Endothelial cell of umbilical vein (primary cell): ENCODE data around the gene HLA-DPA1. TPM values are rescaled to one million over a fixed set of nuclear protein-coding genes. Genes with fewer than 3 reads are reported as not detected.

Experiments
- BruUV-seq: library from RNA; stranded (reverse); fragments of 400-500 nt; replicated peaks from 2 replicates; lab custom pipeline; 2021; lab: Mats Ljungman, UMichigan
- CTCF ChIA-PET: fragments of 300-600, 350-600 bp; sonication (Branson Sonifier 250); formaldehyde crosslinking; loops from one replicate; lab custom pipeline; 2021; ENCODE audit warnings: antibody characterized with exemption, inconsistent platforms; lab: Charles Lee
- POLR2A ChIA-PET: fragments of 300-600, 350-600 bp; sonication (Branson Sonifier 250); formaldehyde crosslinking; loops from one replicate; lab custom pipeline; 2021; ENCODE audit warnings: antibody characterized with exemption, inconsistent platforms; lab: Charles Lee
- DNase-seq: peaks from one replicate; pipeline ENCODE4 v3.0.0-alpha.2; 2011; ENCODE audit warnings: low read depth, low spot score
- FAIRE-seq: peaks from 2 replicates; lab custom pipeline; 2011; peaks lifted over from hg19 to GRCh38; lab: Jason Lieb, UNC
- H2AFZ ChIP-seq: 2 replicates; pipeline ENCODE4 v1.6.0; 2012; ENCODE audit warnings: low read depth, low read length, control low read depth, inconsistent platforms
- H3K27ac ChIP-seq: 2 replicates; pipeline ENCODE4 v1.5.1; 2011; ENCODE audit warnings: low read depth, mild to moderate bottlenecking, control low read depth, low read length, moderate library complexity; ENCODE audit not compliant: insufficient read depth
- H3K27me3 ChIP-seq, 2 experiments: 2 replicates each; pipeline versions ENCODE4 v1.6.0 to v1.6.1; 2011; ENCODE audit warnings: low read length in 2 of 2, mixed read lengths in 1 of 2; ENCODE audit not compliant: control insufficient read depth in 2 of 2, insufficient read depth in 2 of 2
- H3K36me3 ChIP-seq, 2 experiments: 2 replicates in 1 of 2; 3 replicates in 1 of 2; pipeline ENCODE4 v1.5.1; 2011; ENCODE audit warnings: low read length in 2 of 2, mild to moderate bottlenecking in 1 of 2, moderate library complexity in 1 of 2; ENCODE audit not compliant: control insufficient read depth in 2 of 2, insufficient read depth in 2 of 2; ENCODE audit errors: extremely low read depth in 1 of 2
- H3K4me1 ChIP-seq: 3 replicates; pipeline ENCODE4 v1.5.1; 2011; ENCODE audit warnings: mild to moderate bottlenecking, low read length; ENCODE audit not compliant: control insufficient read depth, insufficient read depth; ENCODE audit errors: extremely low read depth
- H3K4me2 ChIP-seq: 2 replicates; pipeline ENCODE4 v1.6.1; 2011; ENCODE audit warnings: low read length, control low read depth, mixed read lengths; ENCODE audit not compliant: insufficient read depth
- H3K4me3 ChIP-seq, 3 experiments: fragments of 200-600 bp in 1 of 3; sonication (generic), shearing (Covaris generic) in 1 of 3; replicated peaks in 1 of 3; 2 replicates each; pipeline ENCODE4 v1.5.1; 2011 to 2016; ENCODE audit warnings: control low read depth in 3 of 3, low read length in 3 of 3, mild to moderate bottlenecking in 2 of 3, inconsistent platforms in 1 of 3, low read depth in 1 of 3, moderate library complexity in 1 of 3; ENCODE audit not compliant: insufficient read depth in 1 of 3
- H3K79me2 ChIP-seq: 2 replicates; pipeline ENCODE4 v1.6.0; 2012; ENCODE audit warnings: low read length, inconsistent platforms; ENCODE audit not compliant: control insufficient read depth, insufficient read depth
- H3K9ac ChIP-seq: replicated peaks from 2 replicates; pipeline ENCODE3; 2011; ENCODE audit warnings: low read length, control low read depth; ENCODE audit not compliant: insufficient read depth; ENCODE audit errors: extremely low read depth
- H3K9me1 ChIP-seq: replicated peaks from 3 replicates; pipeline ENCODE4 v1.6.0; 2011; ENCODE audit warnings: mild to moderate bottlenecking, low read length; ENCODE audit not compliant: control insufficient read depth, insufficient read depth; ENCODE audit errors: extremely low read depth
- H3K9me3 ChIP-seq: replicated peaks from 2 replicates; pipeline ENCODE4 v1.5.1; 2012; ENCODE audit warnings: low read length, inconsistent platforms; ENCODE audit not compliant: control insufficient read depth, insufficient read depth
- H4K20me1 ChIP-seq: replicated peaks from 2 replicates; pipeline ENCODE3; 2011; ENCODE audit warnings: mild to moderate bottlenecking, low read length; ENCODE audit not compliant: control insufficient read depth, insufficient read depth; ENCODE audit errors: extremely low read depth
- CTCF ChIP-seq, 2 donors: IDR thresholded peaks; 1 replicate in 1 of 2; 2 replicates in 1 of 2; pipeline ENCODE4 v1.5.1; 2011; ENCODE audit warnings: low read length in 2 of 2, mild to moderate bottlenecking in 2 of 2, moderate library complexity in 2 of 2, control low read depth in 1 of 2, inconsistent platforms in 1 of 2, low read depth in 1 of 2; ENCODE audit not compliant: insufficient read depth in 1 of 2; ENCODE audit errors: extremely low read depth in 1 of 2
- EZH2 ChIP-seq: IDR thresholded peaks from 2 replicates; pipeline ENCODE4 v1.6.1; 2012; ENCODE audit warnings: borderline replicate concordance, low read depth, mild to moderate bottlenecking, moderate library complexity, low read length, inconsistent platforms; ENCODE audit not compliant: severe bottlenecking
- FOS ChIP-seq: IDR thresholded peaks from 2 replicates; pipeline ENCODE4 v1.6.1; 2011; ENCODE audit warnings: mild to moderate bottlenecking, low read length, moderate library complexity, borderline replicate concordance; ENCODE audit not compliant: insufficient read depth
- GATA2 ChIP-seq: IDR thresholded peaks from 2 replicates; pipeline ENCODE4 v1.7.0; 2011; ENCODE audit warnings: low read depth, mild to moderate bottlenecking, moderate library complexity, mixed read lengths, low read length; ENCODE audit not compliant: insufficient read length, insufficient read depth
- JUN ChIP-seq: IDR thresholded peaks from 2 replicates; pipeline ENCODE4 v1.6.1; 2011; ENCODE audit warnings: borderline replicate concordance, low read depth; ENCODE audit not compliant: insufficient read length, insufficient read depth
- MAX ChIP-seq: IDR thresholded peaks from 2 replicates; pipeline ENCODE4 v1.6.1; 2011; ENCODE audit not compliant: insufficient read depth, insufficient read length
- MYC ChIP-seq: IDR thresholded peaks from one replicate; pipeline ENCODE4 v1.6.1; 2011; ENCODE audit warnings: mild to moderate bottlenecking, low read depth, low read length
- POLR2A ChIP-seq: IDR thresholded peaks from 2 replicates; pipeline ENCODE4 v1.6.1; 2012; ENCODE audit warnings: low read depth, mild to moderate bottlenecking, control low read depth, low read length
- POLR2AphosphoS5 ChIP-seq: IDR thresholded peaks from 2 replicates; pipeline ENCODE4 v1.6.1; 2012; ENCODE audit warnings: low read depth, mild to moderate bottlenecking, control low read depth, low read length, moderate library complexity; ENCODE audit not compliant: insufficient read depth
- dilution Hi-C: fragments of 300-500 bp; cut with MboI; formaldehyde crosslinking; loops from one replicate; pipeline ENCODE4 v1.15.0; 2019; ENCODE audit warnings: low sequenced_read_pairs; ENCODE audit not compliant: extremely low pct_ligation_motif_present
- intact Hi-C: fragments of 100-400 bp; cut with micrococcal nuclease; formaldehyde crosslinking; loops from one replicate; pipeline ENCODE4 v1.10.0; 2022
- polyA plus RNA-seq, 4 experiments: library from polyadenylated mRNA; depleted of rRNA in 3 of 4; stranded (reverse) in 3 of 4; unstranded in 1 of 4; fragments of >200 nt; gene quantifications; 2 replicates each; pipeline versions ENCODE4 v1.2.1 to v1.2.3, GENCODE V29; 2011 to 2012; ENCODE audit warnings: missing spikeins in 1 of 4
- total RNA-seq: library from RNA; stranded (reverse); gene quantifications from 2 replicates; pipeline ENCODE4 v1.2.3, GENCODE V29; 2021

HLA-DPA1 gene
- total and polyA plus RNA-seq, 2 donors (not counting 3 experiments of a cell fraction or from before 2014, with no cell fraction given) = 23.2 TPM; not detected in 1

GRCh38 chr6:33018904-33019303, 54.5 kb downstream of the HLA-DPA1 start:
- Histone ChIP-seq H4K20me1 (no peaks in the 10 kb centered on the region), H3K9me3 (no peaks in the 10 kb centered on the region), H3K4me3 (peak overlapping the region in 2 of 3 experiments; percentile 6 to 34), H3K27me3 (peaks cover 5 to 29% of the 10 kb centered on the region in 2 experiments), H3K36me3 (no peaks in the 10 kb centered on the region), H3K79me2 (no peaks in the 10 kb centered on the region), H3K9me1 (no peaks in the 10 kb centered on the region), H2AFZ (peak overlapping the region; percentile 84), H3K9ac (no peak overlapping the region), H3K4me2 (peak overlapping the region; percentile 88), H3K27ac (no peak overlapping the region), H3K4me1 (peaks cover 8% of the 10 kb centered on the region)
- DNase-seq = peak; percentile 67
- CTCF ChIA-PET = interaction anchor here (0.6 to 6.7 kb wide), 12 partner anchors 34 to 229 kb away, joined by 3 to 88 read pairs (median 3); partner anchors contain the start of gene HLA-DPB1
- intact Hi-C loops (no loop called here), dilution Hi-C loops (no loop called here)
- BruUV-seq = no TSS peak
- POLR2A ChIA-PET = interaction anchor here (1.5 kb wide), 1 partner anchor 62 kb away, joined by 3 read pairs; no protein-coding TSS in a partner anchor
- TF ChIP-seq CTCF (IDR thresholded peaks at IDR 0.05; ENCODE audit: extremely low read depth in 1 of 2, insufficient read depth in 1 of 2, low read depth in 1 of 2, low read length in 2 of 2) = no peak
- no peak for TF ChIP-seq MAX
- TF ChIP-seq JUN = no peak
- TF ChIP-seq POLR2A = no peak
- no peak for TF ChIP-seq GATA2
- no peak for TF ChIP-seq EZH2
- TF ChIP-seq POLR2AphosphoS5 = no peak
- TF ChIP-seq MYC = no peak
- TF ChIP-seq FOS = no peak
- peak; percentile 82 for FAIRE-seq
